Measurements from ENCODE around the gene STK26. TPM values are rescaled to one million over a fixed set of nuclear protein-coding genes. Genes with fewer than 3 reads are reported as not detected.
"Not testable (repeated sequence)": the region's sequence is repeated elsewhere in the genome, so short reads cannot be mapped to it uniquely, and the experiment has no call there.

Gene STK26
- polyA plus RNA-seq, 3 donors, result 11.7 to 25.1 (median 22.2) TPM

- intact Hi-C loops (cut with micrococcal nuclease), result loop anchor here in 1 of 2 donors (10.0 kb wide), 1 partner anchor 121 kb away; the partner anchor contains the start of gene RAP2C
- Histone ChIP-seq H3K9ac (ENCODE audit: insufficient read depth, low read length, poor library complexity, severe bottlenecking) (no peak overlapping the region), H3K36me3 (replicated peaks in 1 of 2; ENCODE audit: control insufficient read depth in 1 of 2, insufficient read depth in 2 of 2, low read length in 2 of 2) (no peaks in the 10 kb centered on the region), H3K4me1 (ENCODE audit: control insufficient read depth in 1 of 2, insufficient read depth in 2 of 2, low read length in 2 of 2) (peaks cover 9 to 16% of the 10 kb centered on the region in 2 donors), H2AFZ (ENCODE audit: insufficient read depth, low read depth, low read length, poor library complexity, severe bottlenecking) (no peak overlapping the region), H3K4me2 (replicated peaks; ENCODE audit: extremely low read depth, low read length, poor library complexity, severe bottlenecking) (no peak overlapping the region), H3K4me3 (replicated peaks in 1 of 3; ENCODE audit: low read depth in 2 of 3, low read length in 3 of 3) (no peak overlapping the region), H3K79me2 (ENCODE audit: insufficient read depth, low read length) (no peaks in the 10 kb centered on the region), H3K27me3 (ENCODE audit: control insufficient read depth in 2 of 2, insufficient read depth in 2 of 2, low read length in 2 of 2) (peaks cover 0 to 12% of the 10 kb centered on the region in 2 donors), H3K9me3 (replicated peaks in 1 of 2; ENCODE audit: control insufficient read depth in 1 of 2, insufficient read depth in 1 of 2, low read length in 2 of 2) (no peaks in the 10 kb centered on the region), H4K20me1 (ENCODE audit: insufficient read depth, low read length) (no peaks in the 10 kb centered on the region), H3K27ac (ENCODE audit: low read depth in 1 of 2, low read length in 2 of 2) (no peak overlapping the region)
- Mint-ChIP-seq H3K27ac (no peak overlapping the region), H3K9me3 (no peaks in the 10 kb centered on the region), H3K4me1 (peaks cover 21% of the 10 kb centered on the region), H3K4me3 (no peak overlapping the region), H3K27me3 (ENCODE audit: low read depth in 3 of 3) (peaks cover 0 to 8% (median 0%) of the 10 kb centered on the region in 3 donors), H3K36me3 (no peaks in the 10 kb centered on the region)
- DNase-seq, result no peak
- 100% methylated on average over 1 of the region's 4 CpGs for WGBS (ENCODE audit: insufficient coverage)
- TF ChIP-seq, protein P1, sequence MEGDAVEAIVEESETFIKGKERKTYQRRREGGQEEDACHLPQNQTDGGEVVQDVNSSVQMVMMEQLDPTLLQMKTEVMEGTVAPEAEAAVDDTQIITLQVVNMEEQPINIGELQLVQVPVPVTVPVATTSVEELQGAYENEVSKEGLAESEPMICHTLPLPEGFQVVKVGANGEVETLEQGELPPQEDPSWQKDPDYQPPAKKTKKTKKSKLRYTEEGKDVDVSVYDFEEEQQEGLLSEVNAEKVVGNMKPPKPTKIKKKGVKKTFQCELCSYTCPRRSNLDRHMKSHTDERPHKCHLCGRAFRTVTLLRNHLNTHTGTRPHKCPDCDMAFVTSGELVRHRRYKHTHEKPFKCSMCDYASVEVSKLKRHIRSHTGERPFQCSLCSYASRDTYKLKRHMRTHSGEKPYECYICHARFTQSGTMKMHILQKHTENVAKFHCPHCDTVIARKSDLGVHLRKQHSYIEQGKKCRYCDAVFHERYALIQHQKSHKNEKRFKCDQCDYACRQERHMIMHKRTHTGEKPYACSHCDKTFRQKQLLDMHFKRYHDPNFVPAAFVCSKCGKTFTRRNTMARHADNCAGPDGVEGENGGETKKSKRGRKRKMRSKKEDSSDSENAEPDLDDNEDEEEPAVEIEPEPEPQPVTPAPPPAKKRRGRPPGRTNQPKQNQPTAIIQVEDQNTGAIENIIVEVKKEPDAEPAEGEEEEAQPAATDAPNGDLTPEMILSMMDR (IDR thresholded peaks at IDR 0.05), result no peak
These were observed 70.2 kb downstream of the STK26 start for GRCh38 chrX:132093239-132093860.

DNA sequence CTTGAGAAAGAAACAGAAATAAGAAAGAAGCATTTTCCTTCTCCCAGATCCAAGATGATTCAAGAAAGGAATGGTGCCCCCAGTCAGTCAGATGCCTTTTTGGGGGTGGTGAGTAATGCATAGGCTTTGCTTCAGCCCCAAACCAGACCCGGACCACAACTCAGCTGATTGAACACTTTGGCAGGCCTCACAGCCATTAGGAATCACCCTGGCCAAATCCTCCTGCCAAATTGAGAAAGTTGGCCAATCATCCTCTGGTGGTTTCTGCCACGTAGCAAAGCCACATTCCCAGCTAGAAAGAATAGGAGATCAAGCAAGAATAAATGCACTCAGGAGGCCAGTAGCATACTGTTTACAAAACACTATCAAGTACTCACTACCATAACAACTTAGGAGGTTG lies 71.1 kb downstream of the STK26 start:
- no peak overlapping the region for H3K27ac ChIP-seq (ENCODE audit: low read depth in 1 of 2, low read length in 2 of 2)
- no peak for DNase-seq
- Mint-ChIP-seq H3K27me3 (ENCODE audit: low read depth in 3 of 3) (peaks cover 0 to 11% (median 0%) of the 10 kb centered on the region in 3 donors), H3K4me3 (no peak overlapping the region), H3K9me3 (no peaks in the 10 kb centered on the region), H3K4me1 (peaks cover 15% of the 10 kb centered on the region), H3K27ac (no peak overlapping the region), H3K36me3 (no peaks in the 10 kb centered on the region)
- no peaks in the 10 kb centered on the region for H3K79me2 ChIP-seq (ENCODE audit: insufficient read depth, low read length)
- H3K4me1 ChIP-seq (ENCODE audit: control insufficient read depth in 1 of 2, insufficient read depth in 2 of 2, low read length in 2 of 2), result peaks cover 9 to 11% of the 10 kb centered on the region in 2 donors
- H3K9me3 ChIP-seq (replicated peaks in 1 of 2; ENCODE audit: control insufficient read depth in 1 of 2, insufficient read depth in 1 of 2, low read length in 2 of 2), result no peaks in the 10 kb centered on the region
- no peak overlapping the region for H3K4me2 ChIP-seq (replicated peaks; ENCODE audit: extremely low read depth, low read length, poor library complexity, severe bottlenecking)
- H2AFZ ChIP-seq (ENCODE audit: insufficient read depth, low read depth, low read length, poor library complexity, severe bottlenecking), result no peak overlapping the region
- no peaks in the 10 kb centered on the region for H4K20me1 ChIP-seq (ENCODE audit: insufficient read depth, low read length)
- H3K36me3 ChIP-seq (replicated peaks in 1 of 2; ENCODE audit: control insufficient read depth in 1 of 2, insufficient read depth in 2 of 2, low read length in 2 of 2), result no peaks in the 10 kb centered on the region
- peaks cover 0 to 12% of the 10 kb centered on the region in 2 donors for H3K27me3 ChIP-seq (ENCODE audit: control insufficient read depth in 2 of 2, insufficient read depth in 2 of 2, low read length in 2 of 2)
- H3K9ac ChIP-seq (ENCODE audit: insufficient read depth, low read length, poor library complexity, severe bottlenecking), result no peak overlapping the region
- intact Hi-C loops (cut with micrococcal nuclease), result loop anchor here in 1 of 2 donors (10.0 kb wide), 1 partner anchor 121 kb away; the partner anchor contains the start of gene RAP2C
- no peak overlapping the region for H3K4me3 ChIP-seq (replicated peaks in 1 of 3; ENCODE audit: low read depth in 2 of 3, low read length in 3 of 3)
- TF ChIP-seq, protein P1 (IDR thresholded peaks at IDR 0.05), result no peak
- no CpG with 5 or more reads among the region's 2 CpGs for WGBS (ENCODE audit: insufficient coverage)

GRCh38 chrX:132098704-132099103 lies 75.6 kb downstream of the STK26 start:
- not testable (repeated sequence) for H3K4me1 ChIP-seq (ENCODE audit: control insufficient read depth in 1 of 2, insufficient read depth in 2 of 2, low read length in 2 of 2); H3K27me3 Mint-ChIP-seq (ENCODE audit: low read depth in 3 of 3)

More at GRCh38 chrX:132098704-132099103, 75.6 kb downstream of the STK26 start:
- not testable (repeated sequence) for H3K9ac ChIP-seq (ENCODE audit: insufficient read depth, low read length, poor library complexity, severe bottlenecking); H2AFZ ChIP-seq (ENCODE audit: insufficient read depth, low read depth, low read length, poor library complexity, severe bottlenecking); H3K9me3 Mint-ChIP-seq; H3K27ac Mint-ChIP-seq; H3K79me2 ChIP-seq (ENCODE audit: insufficient read depth, low read length); H3K4me2 ChIP-seq (replicated peaks; ENCODE audit: extremely low read depth, low read length, poor library complexity, severe bottlenecking); H3K9me3 ChIP-seq (replicated peaks in 1 of 2; ENCODE audit: control insufficient read depth in 1 of 2, insufficient read depth in 1 of 2, low read length in 2 of 2); H3K36me3 Mint-ChIP-seq; H3K27ac ChIP-seq (ENCODE audit: low read depth in 1 of 2, low read length in 2 of 2); H3K4me1 Mint-ChIP-seq; H3K4me3 ChIP-seq (replicated peaks in 1 of 3; ENCODE audit: low read depth in 2 of 3, low read length in 3 of 3); H3K36me3 ChIP-seq (replicated peaks in 1 of 2; ENCODE audit: control insufficient read depth in 1 of 2, insufficient read depth in 2 of 2, low read length in 2 of 2); H4K20me1 ChIP-seq (ENCODE audit: insufficient read depth, low read length); H3K4me3 Mint-ChIP-seq; DNase-seq
- WGBS (ENCODE audit: insufficient coverage), result no CpG with 5 or more reads among the region's 4 CpGs
- H3K27me3 ChIP-seq (ENCODE audit: control insufficient read depth in 2 of 2, insufficient read depth in 2 of 2, low read length in 2 of 2), result peaks cover 0 to 15% of the 10 kb centered on the region in 2 donors
- intact Hi-C loops (cut with micrococcal nuclease), result loop anchor here in 1 of 2 donors (10.0 kb wide), 1 partner anchor 116 kb away; the partner anchor contains the start of gene RAP2C

Data from CD14-positive monocyte (primary cell).